ENCODE results near the gene MAP3K14. TPM values are rescaled to one million over a fixed set of nuclear protein-coding genes. Genes with fewer than 3 reads are reported as not detected.

MAP3K14 gene
- total and polyA plus RNA-seq, 11 donors, result 9.0 to 21.9 (median 11.4) TPM

- WGBS, 4 donors, result 94 to 100% (median 99%) methylated on average over 2 of the region's 2 CpGs
- H3K27me3 ChIP-seq, result no peaks in the 10 kb centered on the region
- TF ChIP-seq POLR2A (IDR thresholded peaks at IDR 0.05) (no peak), CTCF (IDR thresholded peaks at IDR 0.05) (no peak)
Measured at GRCh38 chr17:45237686-45238085, 79.1 kb downstream of the MAP3K14 start.

GRCh38 chr17:45236282-45236606, 80.6 kb downstream of the MAP3K14 start:
- no peak for ATAC-seq
- TF ChIP-seq POLR2A (IDR thresholded peaks at IDR 0.05) (no peak), CTCF (IDR thresholded peaks at IDR 0.05) (no peak)
- intact Hi-C loops (cut with DNase I), result no loop called here
- no peak overlapping the region for H3K4me3 ChIP-seq
- WGBS, 4 donors, result 89 to 95% (median 90%) methylated on average over 3 to 5 of the region's 5 CpGs
- no peak overlapping the region for H3K27ac ChIP-seq
- peaks cover 0 to 26% (median 2%) of the 10 kb centered on the region in 12 donors for H3K4me1 ChIP-seq
- no peaks in the 10 kb centered on the region for H3K27me3 ChIP-seq
- DNase-seq, result no peak
- H3K9me3 ChIP-seq, result no peaks in the 10 kb centered on the region
- H3K36me3 ChIP-seq, result peaks cover 0 to 89% (median 3%) of the 10 kb centered on the region in 9 donors

More at GRCh38 chr17:45237686-45238085, 79.1 kb downstream of the MAP3K14 start:
- intact Hi-C loops (cut with DNase I), result no loop called here
- Histone ChIP-seq H3K4me3 (no peak overlapping the region), H3K27ac (no peak overlapping the region), H3K4me1 (peaks cover 0 to 15% (median 2%) of the 10 kb centered on the region in 12 donors), H3K9me3 (no peaks in the 10 kb centered on the region), H3K36me3 (peaks cover 0 to 92% (median 3%) of the 10 kb centered on the region in 9 donors)
- ATAC-seq (no peak), DNase-seq (no peak)

- DNase-seq (peak in 4 of 5 donors; percentile 72 to 85 (median 78)), ATAC-seq (peak; percentile 29 to 64 (median 47))
- 64 to 72% (median 68%) methylated on average over 20 of the region's 20 CpGs for WGBS, 4 donors
- Histone ChIP-seq H3K27ac (peak overlapping the region in 1 of 12 donors; percentile 18), H3K4me3 (no peak overlapping the region), H3K4me1 (peaks cover 0 to 32% (median 6%) of the 10 kb centered on the region in 12 donors), H3K36me3 (peaks cover 0 to 83% (median 3%) of the 10 kb centered on the region in 9 donors), H3K27me3 (no peaks in the 10 kb centered on the region), H3K9me3 (no peaks in the 10 kb centered on the region)
- intact Hi-C loops (cut with DNase I), result loop anchor here in 4 of 10 donors (1.0 to 2.0 kb wide), 3 partner anchors 12 to 16 kb away; partner anchors contain the start of gene FMNL1 (in 1 of the 4)
- TF ChIP-seq CTCF (IDR thresholded peaks at IDR 0.05) (peak; percentile 69 to 83 (median 77)), POLR2A (IDR thresholded peaks at IDR 0.05) (no peak)
Measured at GRCh38 chr17:45235416-45236281, 81.2 kb downstream of the MAP3K14 start.
